Gastrocnemius medialis (tissue), 4 donors: Measurements from ENCODE around the gene PTPRN2. TPM values are rescaled to one million over a fixed set of nuclear protein-coding genes. Genes with fewer than 3 reads are reported as not detected.

Experiments used
- ATAC-seq, 2 donors: fragments of 150-250 bp; one replicate each; pipeline ENCODE4 v1.9.1; 2016
- DNase-seq, 2 donors: peaks; one replicate each; pipeline ENCODE4 v3.0.0-alpha.2; 2019
- H3K27ac ChIP-seq, 4 donors: fragments of 200-600 bp; sonication (generic); 1 replicate in 1 of 4; 2 replicates in 3 of 4; pipeline ENCODE4 v1.5.1; 2016 to 2018; ENCODE audit warnings: mild to moderate bottlenecking in 2 of 4, moderate library complexity in 1 of 4
- H3K27me3 ChIP-seq, 3 donors: fragments of 200-600 bp; sonication (generic) in 2 of 3; 1 replicate in 1 of 3; 2 replicates in 2 of 3; pipeline versions ENCODE4 v1.5.1 to v1.6.0; 2016 to 2019; ENCODE audit warnings: mild to moderate bottlenecking in 1 of 3, moderate library complexity in 1 of 3
- H3K36me3 ChIP-seq, 2 donors: fragments of 200-600 bp; sonication (generic) in 1 of 2; one replicate each; pipeline ENCODE4 v1.5.1; 2017 to 2018
- H3K4me1 ChIP-seq, 2 donors: fragments of 200-600 bp; sonication (generic) in 1 of 2; one replicate each; pipeline ENCODE4 v1.5.1; 2016 to 2017; ENCODE audit warnings: mild to moderate bottlenecking in 2 of 2
- H3K4me3 ChIP-seq, 4 donors: fragments of 200-600 bp; sonication (generic) in 3 of 4; 1 replicate in 1 of 4; 2 replicates in 3 of 4; pipeline ENCODE4 v1.5.1; 2016 to 2019; ENCODE audit warnings: mild to moderate bottlenecking in 2 of 4
- H3K9me3 ChIP-seq, 3 donors: fragments of 200-600 bp; sonication (generic) in 2 of 3; 1 replicate in 1 of 3; 2 replicates in 2 of 3; pipeline ENCODE4 v1.5.1; 2016 to 2019
- POLR2A ChIP-seq, 2 donors: fragments of 450-650 bp; IDR thresholded peaks; one replicate each; pipeline ENCODE4 v1.6.1; 2017; ENCODE audit warnings: antibody characterized with exemption in 2 of 2, mild to moderate bottlenecking in 2 of 2, moderate library complexity in 2 of 2
- in situ Hi-C, 4 donors: fragments of 200-750 bp; cut with MboI; loops; one replicate each; pipeline versions ENCODE4 v1.15.0 to v1.8.0; 2017; ENCODE audit warnings: low sequenced_read_pairs in 4 of 4
- intact Hi-C: fragments of 100-400 bp; cut with DNase I; formaldehyde crosslinking; loops from one replicate; pipeline ENCODE4 v1.15.1; 2023; ENCODE audit warnings: low total_unique reads
- total RNA-seq, 4 donors: library from RNA; depleted of rRNA; stranded (reverse); fragments of >200 nt; gene quantifications; one replicate each; pipeline versions ENCODE4 v1.1.0 to v1.2.3, GENCODE V29; 2016
- TF ChIP-seq, protein P1 (sequence below), 5 experiments: fragments of 450-650 bp in 3 of 5; fragments of 200-600 bp in 2 of 5; sonication (generic) in 2 of 5; IDR thresholded peaks in 4 of 5; conservative IDR thresholded peaks in 1 of 5; 1 replicate in 4 of 5; 2 replicates in 1 of 5; pipeline ENCODE4 v1.5.1; 2016 to 2019; ENCODE audit warnings: antibody characterized with exemption in 5 of 5, mild to moderate bottlenecking in 3 of 5, moderate library complexity in 3 of 5

PTPRN2 gene
- total RNA-seq, 4 donors from 2014 or later: 0.66 to 0.85 (median 0.81) TPM

- no peak for ATAC-seq
- TF ChIP-seq, protein P1, sequence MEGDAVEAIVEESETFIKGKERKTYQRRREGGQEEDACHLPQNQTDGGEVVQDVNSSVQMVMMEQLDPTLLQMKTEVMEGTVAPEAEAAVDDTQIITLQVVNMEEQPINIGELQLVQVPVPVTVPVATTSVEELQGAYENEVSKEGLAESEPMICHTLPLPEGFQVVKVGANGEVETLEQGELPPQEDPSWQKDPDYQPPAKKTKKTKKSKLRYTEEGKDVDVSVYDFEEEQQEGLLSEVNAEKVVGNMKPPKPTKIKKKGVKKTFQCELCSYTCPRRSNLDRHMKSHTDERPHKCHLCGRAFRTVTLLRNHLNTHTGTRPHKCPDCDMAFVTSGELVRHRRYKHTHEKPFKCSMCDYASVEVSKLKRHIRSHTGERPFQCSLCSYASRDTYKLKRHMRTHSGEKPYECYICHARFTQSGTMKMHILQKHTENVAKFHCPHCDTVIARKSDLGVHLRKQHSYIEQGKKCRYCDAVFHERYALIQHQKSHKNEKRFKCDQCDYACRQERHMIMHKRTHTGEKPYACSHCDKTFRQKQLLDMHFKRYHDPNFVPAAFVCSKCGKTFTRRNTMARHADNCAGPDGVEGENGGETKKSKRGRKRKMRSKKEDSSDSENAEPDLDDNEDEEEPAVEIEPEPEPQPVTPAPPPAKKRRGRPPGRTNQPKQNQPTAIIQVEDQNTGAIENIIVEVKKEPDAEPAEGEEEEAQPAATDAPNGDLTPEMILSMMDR (IDR thresholded peaks at IDR 0.05 in 4 of 5, conservative IDR thresholded peaks at IDR 0.05 in 1 of 5): no peak
- no peak for TF ChIP-seq POLR2A (IDR thresholded peaks at IDR 0.05)
Observed at GRCh38 chr7:158623241-158623640, 35.6 kb upstream of the PTPRN2 start.

DNA sequence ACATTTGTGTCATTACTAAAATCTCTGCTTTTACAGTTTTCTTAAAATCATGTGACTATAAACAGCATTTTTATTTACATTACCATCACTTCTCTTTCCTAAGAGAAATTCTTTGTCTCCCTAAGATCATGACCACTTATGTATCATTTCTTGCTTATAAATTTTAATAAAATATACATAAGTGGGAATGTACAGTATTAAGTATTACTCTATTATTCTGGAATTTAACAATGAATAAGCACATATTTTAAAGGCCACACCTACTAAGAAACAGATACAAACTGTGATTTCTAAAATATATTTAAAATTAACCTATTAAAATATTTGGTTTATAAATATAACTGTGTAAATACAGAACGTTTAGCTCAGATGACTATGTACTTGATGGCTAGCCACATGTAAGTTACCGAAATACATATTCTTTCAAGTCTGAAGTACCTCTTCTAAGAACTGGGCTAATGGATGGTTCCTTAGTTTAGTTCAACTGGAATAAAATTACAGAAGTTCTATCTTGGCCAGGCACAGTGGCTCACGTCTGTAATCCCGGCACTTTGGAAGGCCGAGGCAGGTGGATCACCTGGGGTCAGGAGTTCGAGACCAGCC is 33.3 kb upstream of the PTPRN2 start:
- ATAC-seq (no peak), DNase-seq (no peak)
- Histone ChIP-seq H3K36me3 (no peaks in the 10 kb centered on the region), H3K27me3 (no peaks in the 10 kb centered on the region), H3K4me1 (no peaks in the 10 kb centered on the region), H3K27ac (no peak overlapping the region), H3K4me3 (no peak overlapping the region), H3K9me3 (no peaks in the 10 kb centered on the region)
- intact Hi-C loops: no loop called here
- in situ Hi-C loops: no loop called here
- TF ChIP-seq, protein P1 (IDR thresholded peaks at IDR 0.05 in 4 of 5, conservative IDR thresholded peaks at IDR 0.05 in 1 of 5): no peak
- TF ChIP-seq POLR2A (IDR thresholded peaks at IDR 0.05): no peak

More at GRCh38 chr7:158623241-158623640, 35.6 kb upstream of the PTPRN2 start:
- no peaks in the 10 kb centered on the region for H3K27me3 ChIP-seq
- intact Hi-C loops (no loop called here), in situ Hi-C loops (no loop called here)
- no peak overlapping the region for H3K4me3 ChIP-seq
- H3K36me3 ChIP-seq: no peaks in the 10 kb centered on the region
- no peaks in the 10 kb centered on the region for H3K9me3 ChIP-seq
- H3K4me1 ChIP-seq: no peaks in the 10 kb centered on the region
- DNase-seq: no peak
- H3K27ac ChIP-seq: no peak overlapping the region

- no peaks in the 10 kb centered on the region for H3K27me3 ChIP-seq
- H3K27ac ChIP-seq: no peak overlapping the region
- DNase-seq (no peak), ATAC-seq (no peak)
- intact Hi-C loops: no loop called here
- in situ Hi-C loops: no loop called here
- H3K4me3 ChIP-seq: no peak overlapping the region
- no peaks in the 10 kb centered on the region for H3K36me3 ChIP-seq
- TF ChIP-seq, protein P1 (IDR thresholded peaks at IDR 0.05 in 4 of 5, conservative IDR thresholded peaks at IDR 0.05 in 1 of 5): no peak
- no peak for TF ChIP-seq POLR2A (IDR thresholded peaks at IDR 0.05)
- H3K4me1 ChIP-seq: no peaks in the 10 kb centered on the region
- no peaks in the 10 kb centered on the region for H3K9me3 ChIP-seq
Observed at GRCh38 chr7:158620418-158620817, 32.8 kb upstream of the PTPRN2 start.

- TF ChIP-seq, protein P1 (IDR thresholded peaks at IDR 0.05 in 4 of 5, conservative IDR thresholded peaks at IDR 0.05 in 1 of 5): no peak
- no peak for TF ChIP-seq POLR2A (IDR thresholded peaks at IDR 0.05)
- H3K36me3 ChIP-seq: no peaks in the 10 kb centered on the region
- no peak for DNase-seq
- no peaks in the 10 kb centered on the region for H3K9me3 ChIP-seq
- in situ Hi-C loops (no loop called here), intact Hi-C loops (no loop called here)
- no peaks in the 10 kb centered on the region for H3K4me1 ChIP-seq
- H3K4me3 ChIP-seq: no peak overlapping the region
- no peak for ATAC-seq
- no peaks in the 10 kb centered on the region for H3K27me3 ChIP-seq
- H3K27ac ChIP-seq: no peak overlapping the region
Observed at GRCh38 chr7:158618745-158619140, 31.1 kb upstream of the PTPRN2 start.

- TF ChIP-seq POLR2A (IDR thresholded peaks at IDR 0.05): no peak
- TF ChIP-seq, protein P1 (IDR thresholded peaks at IDR 0.05 in 4 of 5, conservative IDR thresholded peaks at IDR 0.05 in 1 of 5): no peak
- DNase-seq (no peak), ATAC-seq (no peak)
- Histone ChIP-seq H3K36me3 (no peaks in the 10 kb centered on the region), H3K9me3 (no peaks in the 10 kb centered on the region), H3K4me1 (no peaks in the 10 kb centered on the region), H3K27ac (no peak overlapping the region), H3K4me3 (no peak overlapping the region), H3K27me3 (no peaks in the 10 kb centered on the region)
- in situ Hi-C loops: no loop called here
- intact Hi-C loops: no loop called here
Observed at GRCh38 chr7:158617737-158618128, 30.1 kb upstream of the PTPRN2 start.
